Smooth muscle cell (in vitro differentiated cells): ENCODE results near the gene ZG16B. TPM values are rescaled to one million over a fixed set of nuclear protein-coding genes. Genes with fewer than 3 reads are reported as not detected.

ENCODE experiments used
- DNase-seq: peaks from one replicate; lab custom pipeline; 2025; ENCODE audit not compliant: unreplicated experiment; lab: John Stamatoyannopoulos, UW
- H2AFZ ChIP-seq: fragments of 200-600 bp; sonication (generic); 2 replicates; pipeline ENCODE4 v1.6.0; 2016; ENCODE audit warnings: antibody characterized with exemption, low read depth, mild to moderate bottlenecking
- H3F3A ChIP-seq: fragments of 200-600 bp; sonication (generic); 2 replicates; pipeline ENCODE4 v1.6.0; 2017; ENCODE audit warnings: antibody characterized with exemption, low read depth
- H3K27ac ChIP-seq: fragments of 200-600 bp; sonication (generic); 2 replicates; pipeline ENCODE4 v1.5.1; 2016; ENCODE audit warnings: low read depth, mild to moderate bottlenecking
- H3K27me3 ChIP-seq: fragments of 200-600 bp; sonication (generic); 2 replicates; pipeline ENCODE4 v1.6.1; 2016; ENCODE audit warnings: low read depth, mild to moderate bottlenecking
- H3K36me3 ChIP-seq: fragments of 200-600 bp; sonication (generic); 2 replicates; pipeline ENCODE4 v1.5.1; 2016; ENCODE audit warnings: low read depth
- H3K4me1 ChIP-seq: fragments of 200-600 bp; sonication (generic); 2 replicates; pipeline ENCODE4 v1.5.1; 2016; ENCODE audit warnings: low read depth
- H3K4me2 ChIP-seq: fragments of 200-600 bp; sonication (generic); 2 replicates; pipeline ENCODE4 v1.6.0; 2016; ENCODE audit warnings: mild to moderate bottlenecking
- H3K4me3 ChIP-seq: fragments of 200-600 bp; sonication (generic); 2 replicates; pipeline ENCODE4 v1.5.1; 2016; ENCODE audit warnings: mild to moderate bottlenecking
- H3K79me2 ChIP-seq: fragments of 200-600 bp; sonication (generic); 2 replicates; pipeline ENCODE4 v1.6.0; 2016; ENCODE audit warnings: low read depth, mild to moderate bottlenecking
- H3K9ac ChIP-seq: fragments of 200-600 bp; sonication (generic); 2 replicates; pipeline ENCODE4 v1.6.0; 2016; ENCODE audit warnings: low read depth
- H3K9me3 ChIP-seq: fragments of 200-600 bp; sonication (generic); replicated peaks from 2 replicates; pipeline ENCODE4 v1.5.1; 2016; ENCODE audit warnings: low read depth
- H4K20me1 ChIP-seq: fragments of 200-600 bp; sonication (generic); 2 replicates; pipeline ENCODE4 v1.6.0; 2016; ENCODE audit warnings: low read depth
- CTCF ChIP-seq: fragments of 200-600 bp; sonication (generic); IDR thresholded peaks from 2 replicates; pipeline ENCODE4 v1.5.1; 2017; ENCODE audit warnings: borderline replicate concordance, mild to moderate bottlenecking, antibody characterized with exemption; ENCODE audit not compliant: insufficient read depth, poor library complexity, severe bottlenecking
- WGBS: methylation state at CpG from one replicate; pipeline ENCODE4 v1.1.7; 2016; ENCODE audit warnings: low lambda C conversion rate; 5-methylcytosine and 5-hydroxymethylcytosine counted together
- polyA plus RNA-seq: library from polyadenylated mRNA; unstranded; fragments of >200 nt; fragmentation: Nextera tagmentation; extraction: Ambion mirVana; gene quantifications from 2 replicates; pipeline ENCODE4 v1.2.1, GENCODE V29; 2016
- total RNA-seq: library from RNA; depleted of rRNA; stranded (reverse); fragments of >200 nt; gene quantifications from 2 replicates; pipeline ENCODE4 v1.2.3, GENCODE V29; 2014

ZG16B gene
- total and polyA plus RNA-seq, 2 experiments from 2014 or later, result not detected

- H3K4me3 ChIP-seq, result no peak overlapping the region
- no peaks in the 10 kb centered on the region for H3K4me1 ChIP-seq
- no peak for DNase-seq
- H3K36me3 ChIP-seq, result no peaks in the 10 kb centered on the region
- no peaks in the 10 kb centered on the region for H3K9me3 ChIP-seq
- H3K79me2 ChIP-seq, result no peaks in the 10 kb centered on the region
- H3K27ac ChIP-seq, result no peak overlapping the region
- no peaks in the 10 kb centered on the region for H3K27me3 ChIP-seq
- no peaks in the 10 kb centered on the region for H4K20me1 ChIP-seq
- H2AFZ ChIP-seq, result no peak overlapping the region
- no peaks in the 10 kb centered on the region for H3F3A ChIP-seq
- no peak overlapping the region for H3K4me2 ChIP-seq
- peak; percentile 47 for TF ChIP-seq CTCF
- 70% methylated on average over 40 of the region's 40 CpGs for WGBS
- H3K9ac ChIP-seq, result no peak overlapping the region
Observed at GRCh38 chr16:2842340-2843000, 12.4 kb downstream of the ZG16B start.

DNA sequence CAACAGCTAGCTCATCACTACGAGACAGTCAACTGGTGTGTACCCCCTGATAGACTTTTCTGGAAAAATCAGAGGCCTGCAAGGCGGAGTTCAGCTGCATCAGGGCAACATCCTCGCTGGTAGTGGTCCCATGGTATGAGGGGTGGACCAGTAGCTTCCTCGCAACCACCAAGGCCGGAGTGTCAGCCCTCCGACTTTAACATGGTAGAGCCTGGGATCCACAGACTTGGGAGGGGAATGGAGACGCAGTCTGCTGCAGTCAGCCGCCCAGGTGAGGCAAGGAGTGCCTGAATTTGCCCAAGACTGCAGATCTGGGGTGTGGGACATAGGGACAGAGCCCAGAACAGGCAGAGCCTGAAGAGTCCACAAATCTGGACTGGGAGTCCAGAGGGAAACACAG is 13.4 kb downstream of the ZG16B start:
- WGBS, result 85% methylated on average over 8 of the region's 8 CpGs
- H3K4me3 ChIP-seq, result no peak overlapping the region
- H3K9me3 ChIP-seq, result no peaks in the 10 kb centered on the region
- no peaks in the 10 kb centered on the region for H4K20me1 ChIP-seq
- H3K4me1 ChIP-seq, result no peaks in the 10 kb centered on the region
- no peak overlapping the region for H3K4me2 ChIP-seq
- no peak overlapping the region for H2AFZ ChIP-seq
- no peaks in the 10 kb centered on the region for H3F3A ChIP-seq
- no peaks in the 10 kb centered on the region for H3K36me3 ChIP-seq
- no peaks in the 10 kb centered on the region for H3K27me3 ChIP-seq
- no peak for TF ChIP-seq CTCF
- no peak overlapping the region for H3K9ac ChIP-seq
- H3K79me2 ChIP-seq, result no peaks in the 10 kb centered on the region
- DNase-seq, result no peak
- no peak overlapping the region for H3K27ac ChIP-seq

- no peak for DNase-seq
- no peaks in the 10 kb centered on the region for H3K27me3 ChIP-seq
- TF ChIP-seq CTCF, result no peak
- no peak overlapping the region for H2AFZ ChIP-seq
- H3K4me1 ChIP-seq, result no peaks in the 10 kb centered on the region
- 76% methylated on average over 5 of the region's 5 CpGs for WGBS
- no peak overlapping the region for H3K4me3 ChIP-seq
- no peaks in the 10 kb centered on the region for H4K20me1 ChIP-seq
- H3K79me2 ChIP-seq, result no peaks in the 10 kb centered on the region
- H3K27ac ChIP-seq, result no peak overlapping the region
- H3K4me2 ChIP-seq, result no peak overlapping the region
- H3K9me3 ChIP-seq, result no peaks in the 10 kb centered on the region
- H3K36me3 ChIP-seq, result no peaks in the 10 kb centered on the region
- no peaks in the 10 kb centered on the region for H3F3A ChIP-seq
- H3K9ac ChIP-seq, result no peak overlapping the region
Observed at GRCh38 chr16:2845116-2845515, 15.0 kb downstream of the ZG16B start.

- H2AFZ ChIP-seq, result no peak overlapping the region
- H3K4me1 ChIP-seq, result no peaks in the 10 kb centered on the region
- no peaks in the 10 kb centered on the region for H3K36me3 ChIP-seq
- H4K20me1 ChIP-seq, result no peaks in the 10 kb centered on the region
- 63% methylated on average over 3 of the region's 3 CpGs for WGBS
- H3K4me2 ChIP-seq, result no peak overlapping the region
- H3F3A ChIP-seq, result no peaks in the 10 kb centered on the region
- no peak overlapping the region for H3K9ac ChIP-seq
- DNase-seq, result no peak
- H3K4me3 ChIP-seq, result no peak overlapping the region
- H3K27me3 ChIP-seq, result no peaks in the 10 kb centered on the region
- H3K27ac ChIP-seq, result peak overlapping the region; percentile 14
- TF ChIP-seq CTCF, result no peak
- no peaks in the 10 kb centered on the region for H3K79me2 ChIP-seq
- H3K9me3 ChIP-seq, result no peaks in the 10 kb centered on the region
Observed at GRCh38 chr16:2846511-2847310, 16.6 kb downstream of the ZG16B start.
